Activated CD4-positive, alpha-beta T cell treated with anti-CD3 and anti-CD28 coated beads for 36 hours (primary cell): ENCODE measurements around the gene RBBP5. TPM values are rescaled to one million over a fixed set of nuclear protein-coding genes. Genes with fewer than 3 reads are reported as not detected.

Experiments used
- ATAC-seq: fragments of 200-7000 bp; cut with Tn5 transposase; one replicate; pipeline ENCODE4 v1.10.0; 2021; ENCODE audit warnings: mild to moderate bottlenecking, moderate library complexity
- CTCF ChIA-PET: fragments of 350-600 bp; sonication (Branson Sonifier 250); formaldehyde crosslinking; loops from one replicate; lab custom pipeline; 2021; ENCODE audit warnings: antibody characterized with exemption; lab: Charles Lee
- POLR2A ChIA-PET: fragments of 350-600 bp; sonication (Branson Sonifier 250); formaldehyde crosslinking; loops from one replicate; lab custom pipeline; 2021; ENCODE audit warnings: antibody characterized with exemption, inconsistent platforms; lab: Charles Lee
- DNase-seq: peaks from one replicate; pipeline ENCODE4 v3.0.0-alpha.2; 2020
- H3K27ac Mint-ChIP-seq: one replicate; pipeline ENCODE4 v1.8.0; 2021; ENCODE audit warnings: mixed read lengths
- H3K27me3 Mint-ChIP-seq: one replicate; pipeline ENCODE4 v1.8.0; 2021; ENCODE audit warnings: mixed read lengths
- H3K36me3 Mint-ChIP-seq: one replicate; pipeline ENCODE4 v1.8.0; 2021; ENCODE audit warnings: low read depth, mixed read lengths
- H3K4me1 Mint-ChIP-seq: one replicate; pipeline ENCODE4 v1.8.0; 2021; ENCODE audit warnings: mixed read lengths
- H3K4me3 Mint-ChIP-seq: one replicate; pipeline ENCODE4 v1.8.0; 2021; ENCODE audit warnings: mild to moderate bottlenecking, moderate library complexity, mixed read lengths
- H3K9me3 Mint-ChIP-seq: one replicate; pipeline ENCODE4 v1.8.0; 2021; ENCODE audit warnings: low read depth, mixed read lengths
- intact Hi-C, 2 experiments: fragments of 100-400 bp; cut with DNase I in 1 of 2; cut with micrococcal nuclease in 1 of 2; formaldehyde crosslinking; loops; one replicate each; pipeline versions ENCODE4 v1.14.2 to v1.15.1; 2022 to 2024; cut with DNase I, micrococcal nuclease
- total RNA-seq, 2 experiments: library from RNA; stranded (reverse); gene quantifications; one replicate each; pipeline ENCODE4 v1.2.3, GENCODE V29; 2021

Gene RBBP5
- total RNA-seq, 2 experiments from 2014 or later = 23.1 to 24.3 TPM

- POLR2A ChIA-PET = no interaction called here
- no peak overlapping the region for H3K27ac Mint-ChIP-seq
- CTCF ChIA-PET = interaction anchor here (0.7 kb wide), 1 partner anchor 33 kb away, joined by 3 read pairs; no protein-coding TSS in a partner anchor
- ATAC-seq (no peak), DNase-seq (no peak)
- intact Hi-C loops = no loop called here
- peaks cover 61% of the 10 kb centered on the region for H3K36me3 Mint-ChIP-seq
- no peaks in the 10 kb centered on the region for H3K9me3 Mint-ChIP-seq
- H3K4me1 Mint-ChIP-seq = no peaks in the 10 kb centered on the region
- H3K4me3 Mint-ChIP-seq = no peak overlapping the region
- no peaks in the 10 kb centered on the region for H3K27me3 Mint-ChIP-seq
These were observed 19.4 kb downstream of the RBBP5 start for GRCh38 chr1:205102404-205102803.

GRCh38 chr1:205098242-205098641 lies 23.5 kb downstream of the RBBP5 start:
- POLR2A ChIA-PET = no interaction called here
- Mint-ChIP-seq H3K27me3 (no peaks in the 10 kb centered on the region), H3K36me3 (peaks cover 54% of the 10 kb centered on the region), H3K9me3 (no peaks in the 10 kb centered on the region), H3K4me1 (no peaks in the 10 kb centered on the region), H3K27ac (no peak overlapping the region), H3K4me3 (no peak overlapping the region)
- CTCF ChIA-PET = interaction anchor here (0.6 to 1.9 kb wide), 7 partner anchors 9 to 234 kb away, joined by 3 to 5 read pairs (median 3); no protein-coding TSS in a partner anchor
- no peak for ATAC-seq
- intact Hi-C loops = no loop called here
- no peak for DNase-seq

- H3K9me3 Mint-ChIP-seq = no peaks in the 10 kb centered on the region
- no peak for ATAC-seq
- CTCF ChIA-PET = interaction anchor here (1.0 kb wide), 1 partner anchor 49 kb away, joined by 5 read pairs; no protein-coding TSS in a partner anchor
- H3K36me3 Mint-ChIP-seq = peaks cover 51% of the 10 kb centered on the region
- intact Hi-C loops = no loop called here
- H3K4me1 Mint-ChIP-seq = no peaks in the 10 kb centered on the region
- POLR2A ChIA-PET = no interaction called here
- H3K4me3 Mint-ChIP-seq = no peak overlapping the region
- no peak for DNase-seq
- H3K27me3 Mint-ChIP-seq = no peaks in the 10 kb centered on the region
- no peak overlapping the region for H3K27ac Mint-ChIP-seq
These were observed 26.4 kb downstream of the RBBP5 start for GRCh38 chr1:205095422-205095821.

GRCh38 chr1:205091043-205091740 lies 30.6 kb downstream of the RBBP5 start:
- DNase-seq (no peak), ATAC-seq (no peak)
- intact Hi-C loops = no loop called here
- ChIA-PET CTCF (interaction anchor here (0.5 to 2.7 kb wide), 3 partner anchors 30 to 526 kb away, joined by 3 to 9 read pairs (median 3); no protein-coding TSS in a partner anchor), POLR2A (no interaction called here)
- no peaks in the 10 kb centered on the region for H3K27me3 Mint-ChIP-seq
- no peaks in the 10 kb centered on the region for H3K9me3 Mint-ChIP-seq
- no peak overlapping the region for H3K27ac Mint-ChIP-seq
- no peak overlapping the region for H3K4me3 Mint-ChIP-seq
- H3K4me1 Mint-ChIP-seq = no peaks in the 10 kb centered on the region
- H3K36me3 Mint-ChIP-seq = peaks cover 36% of the 10 kb centered on the region

GRCh38 chr1:205088341-205088740 lies 33.4 kb downstream of the RBBP5 start:
- ATAC-seq (no peak), DNase-seq (no peak)
- ChIA-PET POLR2A (no interaction called here), CTCF (interaction anchor here (0.6 to 2.4 kb wide), 4 partner anchors 9 to 622 kb away, joined by 3 to 9 read pairs (median 3); no protein-coding TSS in a partner anchor)
- no peaks in the 10 kb centered on the region for H3K27me3 Mint-ChIP-seq
- intact Hi-C loops = no loop called here
- no peaks in the 10 kb centered on the region for H3K4me1 Mint-ChIP-seq
- no peak overlapping the region for H3K27ac Mint-ChIP-seq
- H3K4me3 Mint-ChIP-seq = no peak overlapping the region
- H3K9me3 Mint-ChIP-seq = no peaks in the 10 kb centered on the region
- peaks cover 36% of the 10 kb centered on the region for H3K36me3 Mint-ChIP-seq

GRCh38 chr1:205084360-205084759 lies 37.4 kb downstream of the RBBP5 start, which contains the start of gene TMEM81:
TMEM81 (minus strand) TSS chr1:205084460; CDS start chr1:205084320, 140 bp downstream.
- Mint-ChIP-seq H3K27ac (no peak within 1 kb of the TSS), H3K4me3 (no peak within 1 kb of the TSS), H3K9me3 (no peaks in the 10 kb centered on the region), H3K4me1 (no peaks in the 10 kb centered on the region), H3K36me3 (peaks cover 26% of the 10 kb centered on the region), H3K27me3 (no peaks in the 10 kb centered on the region)
- CTCF ChIA-PET = interaction anchor here (0.8 to 1.4 kb wide), 4 partner anchors 9 to 438 kb away, joined by 3 to 4 read pairs (median 4); no protein-coding TSS in a partner anchor
- POLR2A ChIA-PET = no interaction called here
- intact Hi-C loops = no loop called here
- DNase-seq (no peak), ATAC-seq (no peak)

- DNase-seq (no peak), ATAC-seq (no peak)
- Mint-ChIP-seq H3K27me3 (no peaks in the 10 kb centered on the region), H3K4me3 (no peak overlapping the region), H3K36me3 (peaks cover 11% of the 10 kb centered on the region), H3K9me3 (no peaks in the 10 kb centered on the region), H3K4me1 (no peaks in the 10 kb centered on the region), H3K27ac (no peak overlapping the region)
- CTCF ChIA-PET = interaction anchor here (0.8 to 1.4 kb wide), 4 partner anchors 48 to 272 kb away, joined by 3 read pairs; no protein-coding TSS in a partner anchor
- intact Hi-C loops = no loop called here
- POLR2A ChIA-PET = no interaction called here
These were observed 39.3 kb downstream of the RBBP5 start for GRCh38 chr1:205082431-205082830.

GRCh38 chr1:205077934-205078311 lies 43.9 kb downstream of the RBBP5 start:
- POLR2A ChIA-PET = no interaction called here
- DNase-seq = no peak
- no peak for ATAC-seq
- no peaks in the 10 kb centered on the region for H3K36me3 Mint-ChIP-seq
- intact Hi-C loops = no loop called here
- H3K4me1 Mint-ChIP-seq = no peaks in the 10 kb centered on the region
- H3K27me3 Mint-ChIP-seq = no peaks in the 10 kb centered on the region
- no peak overlapping the region for H3K27ac Mint-ChIP-seq
- no peaks in the 10 kb centered on the region for H3K9me3 Mint-ChIP-seq
- no peak overlapping the region for H3K4me3 Mint-ChIP-seq
- CTCF ChIA-PET = interaction anchor here (3.9 kb wide), 1 partner anchor 16 kb away, joined by 21 read pairs; no protein-coding TSS in a partner anchor

- Mint-ChIP-seq H3K36me3 (no peaks in the 10 kb centered on the region), H3K27ac (no peak overlapping the region), H3K27me3 (no peaks in the 10 kb centered on the region), H3K4me1 (no peaks in the 10 kb centered on the region), H3K9me3 (no peaks in the 10 kb centered on the region), H3K4me3 (no peak overlapping the region)
- intact Hi-C loops = no loop called here
- ATAC-seq (no peak), DNase-seq (no peak)
- POLR2A ChIA-PET = no interaction called here
- CTCF ChIA-PET = no interaction called here
These were observed 44.4 kb downstream of the RBBP5 start for GRCh38 chr1:205077158-205077933.

- Mint-ChIP-seq H3K4me3 (no peak overlapping the region), H3K27ac (no peak overlapping the region), H3K9me3 (no peaks in the 10 kb centered on the region), H3K27me3 (no peaks in the 10 kb centered on the region), H3K36me3 (no peaks in the 10 kb centered on the region), H3K4me1 (no peaks in the 10 kb centered on the region)
- DNase-seq (no peak), ATAC-seq (no peak)
- CTCF ChIA-PET = interaction anchor here (0.6 to 2.9 kb wide), 6 partner anchors 10 to 1862 kb away, joined by 3 to 12 read pairs (median 4); no protein-coding TSS in a partner anchor
- intact Hi-C loops = no loop called here
- POLR2A ChIA-PET = no interaction called here
These were observed 45.5 kb downstream of the RBBP5 start for GRCh38 chr1:205076245-205076761.

- intact Hi-C loops = no loop called here
These were observed 46.1 kb downstream of the RBBP5 start for GRCh38 chr1:205075642-205076155.

More at GRCh38 chr1:205075642-205076155, 46.1 kb downstream of the RBBP5 start:
- Mint-ChIP-seq H3K4me1 (no peaks in the 10 kb centered on the region), H3K9me3 (no peaks in the 10 kb centered on the region), H3K27me3 (no peaks in the 10 kb centered on the region), H3K27ac (no peak overlapping the region), H3K36me3 (no peaks in the 10 kb centered on the region), H3K4me3 (no peak overlapping the region)
- no peak for DNase-seq
- CTCF ChIA-PET = interaction anchor here (0.6 to 2.9 kb wide), 7 partner anchors 9 to 1861 kb away, joined by 3 to 12 read pairs (median 4); no protein-coding TSS in a partner anchor
- POLR2A ChIA-PET = interaction anchor here (0.7 kb wide), 1 partner anchor 1142 kb away, joined by 3 read pairs; no protein-coding TSS in a partner anchor
- ATAC-seq = no peak
